ENCODE results near the gene TSPAN18.

- no peak for TF ChIP-seq POLR2A (IDR thresholded peaks at IDR 0.05; ENCODE audit: low read length)
- no peak for TF ChIP-seq GATA1 (IDR thresholded peaks at IDR 0.05; ENCODE audit: low read depth, low read length)
These were observed 122.7 kb downstream of the TSPAN18 start for GRCh38 chr11:44849424-44849823.

All from erythroblast (primary cell).